HepG2 (cell line): ENCODE measurements around the gene WDR6. TPM values are rescaled to one million over a fixed set of nuclear protein-coding genes. Genes with fewer than 3 reads are reported as not detected.

Source experiments
- DNMT3B ChIP-seq: conservative IDR thresholded peaks from 2 replicates; pipeline ENCODE4 v1.6.1; 2016; ENCODE audit warnings: missing biosample characterization, control low read depth
- GATAD2A ChIP-seq: IDR thresholded peaks from 2 replicates; pipeline ENCODE4 v1.6.1; 2016
- HNRNPUL1 ChIP-seq: fragments of 200-400 bp; formaldehyde crosslinking; IDR thresholded peaks from 2 replicates; pipeline ENCODE4 v1.6.1; 2017; ENCODE audit warnings: low read depth, mild to moderate bottlenecking, low read length, moderate library complexity
- NFKB2 ChIP-seq: sonication (generic); formaldehyde crosslinking; IDR thresholded peaks from 2 replicates; pipeline ENCODE4 v1.4.0; 2020; ENCODE audit warnings: missing genetic modification reagents, borderline replicate concordance
- NFYC ChIP-seq: IDR thresholded peaks from 2 replicates; pipeline ENCODE4 v1.6.1; 2016; ENCODE audit warnings: missing genetic modification reagents, missing compliant biosample characterization
- SIN3A ChIP-seq: IDR thresholded peaks from 2 replicates; pipeline ENCODE4 v1.6.1; 2011; ENCODE audit warnings: low read depth, mild to moderate bottlenecking, control low read depth, low read length, borderline replicate concordance
- SMAD1 ChIP-seq: sonication (generic); formaldehyde crosslinking; IDR thresholded peaks from 2 replicates; pipeline ENCODE4 v1.4.0; 2020; ENCODE audit warnings: missing genetic modification reagents, low read depth, mild to moderate bottlenecking, borderline replicate concordance
- TBL1XR1 ChIP-seq: fragments of 150-350 bp; IDR thresholded peaks from 2 replicates; pipeline ENCODE4 v1.6.1; 2014; ENCODE audit warnings: borderline replicate concordance, low read length; ENCODE audit not compliant: partially characterized antibody
- TBX2 ChIP-seq: sonication (generic); formaldehyde crosslinking; IDR thresholded peaks from 2 replicates; pipeline ENCODE4 v1.5.0; 2020; ENCODE audit warnings: missing genetic modification reagents, mild to moderate bottlenecking, borderline replicate concordance
- TFDP1 ChIP-seq: IDR thresholded peaks from 2 replicates; pipeline ENCODE4 v1.6.1; 2016; ENCODE audit warnings: missing compliant biosample characterization, missing genetic modification reagents, borderline replicate concordance
- ZBTB38 ChIP-seq: sonication (generic); formaldehyde crosslinking; IDR thresholded peaks from 2 replicates; pipeline ENCODE4 v1.5.1; 2020; ENCODE audit warnings: mild to moderate bottlenecking, missing genetic modification reagents
- ZBTB7A ChIP-seq: sonication (generic); formaldehyde crosslinking; IDR thresholded peaks from 2 replicates; pipeline ENCODE4 v1.8.0; 2022; ENCODE audit warnings: mild to moderate bottlenecking, missing genetic modification reagents
- ZEB1 ChIP-seq: IDR thresholded peaks from 2 replicates; pipeline ENCODE4 v1.6.1; 2012; ENCODE audit warnings: mild to moderate bottlenecking, low read depth, inconsistent platforms; ENCODE audit not compliant: insufficient replicate concordance
- polyA plus RNA-seq, 8 experiments: library from polyadenylated mRNA; depleted of rRNA in 3 of 8; stranded (reverse) in 7 of 8; unstranded in 1 of 8; fragments of >200 nt; fragmentation: Illumina TruSeq in 4 of 8; extraction: Trizol in 4 of 8; gene quantifications; 2 replicates each; pipeline versions ENCODE4 v1.2.1 to v1.2.3, GENCODE V29; 2011 to 2016; ENCODE audit warnings: low read depth in 4 of 8, missing spikeins in 1 of 8, mixed read lengths in 1 of 8; ENCODE audit not compliant: insufficient read depth in 1 of 8
- total RNA-seq, 5 experiments: library from RNA; depleted of rRNA; stranded (reverse); fragments of >200 nt; fragmentation: Illumina TruSeq; extraction: Trizol; gene quantifications; 2 replicates each; pipeline ENCODE4 v1.2.3, GENCODE V29; 2016; ENCODE audit warnings: low read depth in 1 of 5
- TF ChIP-seq, protein P1 (sequence below), 2 experiments: sonication (generic) in 1 of 2; formaldehyde crosslinking in 1 of 2; IDR thresholded peaks; 2 replicates each; pipeline versions ENCODE4 v1.6.1 to v1.9.0; 2014 to 2022; ENCODE audit warnings: antibody characterized with exemption in 1 of 2, borderline replicate concordance in 1 of 2, inconsistent platforms in 1 of 2, low read depth in 1 of 2, missing genetic modification reagents in 1 of 2
- TF ChIP-seq, protein P2 (sequence below): sonication (generic); formaldehyde crosslinking; IDR thresholded peaks from 2 replicates; pipeline ENCODE4 v1.8.0; 2022; ENCODE audit warnings: missing genetic modification reagents, mild to moderate bottlenecking, inconsistent platforms, borderline replicate concordance
- TF ChIP-seq, protein P3 (sequence below): IDR thresholded peaks from 2 replicates; pipeline ENCODE4 v1.6.1; 2018; ENCODE audit warnings: missing genetic modification reagents, mild to moderate bottlenecking, missing compliant biosample characterization

Gene WDR6
- total and polyA plus RNA-seq, 2 of the 13 experiments (the other 11 are each of a cell fraction or from before 2014, with no cell fraction given): 73.4 to 139 TPM

GRCh38 chr3:49028673-49029562 is 21.7 kb downstream of the WDR6 start, which contains the start of gene IMPDH2 (continued):
- TF ChIP-seq, protein P1, sequence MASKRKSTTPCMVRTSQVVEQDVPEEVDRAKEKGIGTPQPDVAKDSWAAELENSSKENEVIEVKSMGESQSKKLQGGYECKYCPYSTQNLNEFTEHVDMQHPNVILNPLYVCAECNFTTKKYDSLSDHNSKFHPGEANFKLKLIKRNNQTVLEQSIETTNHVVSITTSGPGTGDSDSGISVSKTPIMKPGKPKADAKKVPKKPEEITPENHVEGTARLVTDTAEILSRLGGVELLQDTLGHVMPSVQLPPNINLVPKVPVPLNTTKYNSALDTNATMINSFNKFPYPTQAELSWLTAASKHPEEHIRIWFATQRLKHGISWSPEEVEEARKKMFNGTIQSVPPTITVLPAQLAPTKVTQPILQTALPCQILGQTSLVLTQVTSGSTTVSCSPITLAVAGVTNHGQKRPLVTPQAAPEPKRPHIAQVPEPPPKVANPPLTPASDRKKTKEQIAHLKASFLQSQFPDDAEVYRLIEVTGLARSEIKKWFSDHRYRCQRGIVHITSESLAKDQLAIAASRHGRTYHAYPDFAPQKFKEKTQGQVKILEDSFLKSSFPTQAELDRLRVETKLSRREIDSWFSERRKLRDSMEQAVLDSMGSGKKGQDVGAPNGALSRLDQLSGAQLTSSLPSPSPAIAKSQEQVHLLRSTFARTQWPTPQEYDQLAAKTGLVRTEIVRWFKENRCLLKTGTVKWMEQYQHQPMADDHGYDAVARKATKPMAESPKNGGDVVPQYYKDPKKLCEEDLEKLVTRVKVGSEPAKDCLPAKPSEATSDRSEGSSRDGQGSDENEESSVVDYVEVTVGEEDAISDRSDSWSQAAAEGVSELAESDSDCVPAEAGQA (IDR thresholded peaks at IDR 0.05; ENCODE audit: low read depth): peak; percentile 94
- TF ChIP-seq, protein P1 (CRISPR knock-in tag; IDR thresholded peaks at IDR 0.05; ENCODE audit: borderline replicate concordance): no peak
- TF ChIP-seq HNRNPUL1 (peak; percentile 64; the same call in 1 of the 2 replicates), SMAD1 (peak; percentile 92; the same call in 1 of the 2 replicates), TBL1XR1 (no peak), DNMT3B (CRISPR knock-in tag) (peak; percentile 94; the same call in 1 of the 2 replicates), TFDP1 (CRISPR knock-in tag) (peak; percentile 95), ZBTB38 (CRISPR knock-in tag) (peak; percentile 88; the same call in 1 of the 2 replicates), GATAD2A (CRISPR knock-in tag) (peak; percentile 68), ZEB1 (no peak), TBX2 (CRISPR knock-in tag) (peak; percentile 85), NFYC (peak; percentile 64), NFKB2 (CRISPR knock-in tag) (peak; percentile 96; the same call in 1 of the 2 replicates), SIN3A (peak; percentile 64; the same call in 1 of the 2 replicates), ZBTB7A (CRISPR knock-in tag) (peak; percentile 85)
- TF ChIP-seq, protein P2, sequence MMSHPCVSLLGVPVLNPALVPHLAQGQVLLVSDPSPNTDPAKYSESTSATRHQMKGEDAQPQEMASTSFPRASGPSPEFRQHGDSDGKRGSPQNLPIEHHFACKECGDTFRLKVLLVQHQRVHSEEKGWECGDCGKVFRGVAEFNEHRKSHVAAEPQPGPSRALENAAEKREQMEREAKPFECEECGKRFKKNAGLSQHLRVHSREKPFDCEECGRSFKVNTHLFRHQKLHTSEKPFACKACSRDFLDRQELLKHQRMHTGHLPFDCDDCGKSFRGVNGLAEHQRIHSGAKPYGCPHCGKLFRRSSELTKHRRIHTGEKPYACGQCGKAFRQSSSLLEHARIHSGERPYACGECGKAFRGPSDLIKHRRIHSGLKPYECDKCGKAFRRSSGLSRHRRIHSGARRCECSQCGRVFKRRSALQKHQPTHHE (CRISPR knock-in tag): peak; percentile 71; the same call in 1 of the 2 replicates
- TF ChIP-seq, protein P3, sequence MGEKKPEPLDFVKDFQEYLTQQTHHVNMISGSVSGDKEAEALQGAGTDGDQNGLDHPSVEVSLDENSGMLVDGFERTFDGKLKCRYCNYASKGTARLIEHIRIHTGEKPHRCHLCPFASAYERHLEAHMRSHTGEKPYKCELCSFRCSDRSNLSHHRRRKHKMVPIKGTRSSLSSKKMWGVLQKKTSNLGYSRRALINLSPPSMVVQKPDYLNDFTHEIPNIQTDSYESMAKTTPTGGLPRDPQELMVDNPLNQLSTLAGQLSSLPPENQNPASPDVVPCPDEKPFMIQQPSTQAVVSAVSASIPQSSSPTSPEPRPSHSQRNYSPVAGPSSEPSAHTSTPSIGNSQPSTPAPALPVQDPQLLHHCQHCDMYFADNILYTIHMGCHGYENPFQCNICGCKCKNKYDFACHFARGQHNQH (CRISPR knock-in tag): peak; percentile 95
